NCI-H1105 (cell line): Measurements from ENCODE around the gene GRIK3.
A peak's percentile ranks its signal among the peaks of the same experiment; 100 is the strongest.
"Not testable (repeated sequence)": the region's sequence is repeated elsewhere in the genome, so short reads cannot be mapped to it uniquely, and the experiment has no call there.

Experiments used
- DNase-seq: peaks from one replicate; lab custom pipeline; 2025; lab: John Stamatoyannopoulos, UW

The GRIK3 gene

GRCh38 chr1:36783475-36783874, 250.8 kb downstream of the GRIK3 start:
- DNase-seq, result no peak

DNA sequence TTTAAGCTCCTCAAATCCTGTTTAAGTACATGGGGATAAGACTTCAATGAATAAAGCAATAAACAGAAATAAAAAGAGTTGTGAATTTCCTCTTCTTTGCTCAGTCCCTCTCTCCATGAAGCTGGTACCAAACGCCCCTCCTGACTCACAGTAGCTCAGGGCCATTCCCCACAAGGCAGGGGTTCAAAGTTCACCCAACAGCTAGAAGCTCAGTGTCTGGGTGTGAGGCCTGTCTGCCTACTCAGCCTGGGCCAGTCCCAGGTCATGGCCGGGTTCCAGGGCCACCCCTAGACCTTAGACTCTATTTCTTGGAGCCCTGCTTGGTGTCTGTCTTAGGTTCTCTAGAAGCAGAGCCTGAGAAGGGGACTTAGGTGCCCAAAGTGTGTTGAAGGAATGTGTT, 251.5 kb downstream of the GRIK3 start:
- DNase-seq, result no peak

DNA sequence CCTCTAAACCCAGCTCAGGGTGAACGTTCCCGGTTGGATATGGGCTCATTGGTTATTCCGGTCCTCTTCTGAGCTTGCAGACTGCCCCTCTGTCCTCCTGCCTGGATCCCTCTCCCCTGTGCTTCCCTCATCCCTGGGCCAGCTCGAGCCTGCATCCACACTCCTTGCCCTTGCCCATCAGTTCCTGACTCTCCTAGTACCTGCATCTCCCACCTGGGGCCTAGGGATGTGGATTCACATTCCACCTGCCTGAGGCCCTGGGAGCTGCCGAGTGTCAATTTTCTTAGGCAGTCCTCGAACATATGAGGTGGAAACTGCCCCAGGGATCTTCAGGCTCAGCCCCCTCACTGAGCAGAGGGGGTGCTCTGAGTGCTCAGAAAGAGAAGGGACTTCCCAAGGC, 252.2 kb downstream of the GRIK3 start:
- DNase-seq, result no peak

DNA sequence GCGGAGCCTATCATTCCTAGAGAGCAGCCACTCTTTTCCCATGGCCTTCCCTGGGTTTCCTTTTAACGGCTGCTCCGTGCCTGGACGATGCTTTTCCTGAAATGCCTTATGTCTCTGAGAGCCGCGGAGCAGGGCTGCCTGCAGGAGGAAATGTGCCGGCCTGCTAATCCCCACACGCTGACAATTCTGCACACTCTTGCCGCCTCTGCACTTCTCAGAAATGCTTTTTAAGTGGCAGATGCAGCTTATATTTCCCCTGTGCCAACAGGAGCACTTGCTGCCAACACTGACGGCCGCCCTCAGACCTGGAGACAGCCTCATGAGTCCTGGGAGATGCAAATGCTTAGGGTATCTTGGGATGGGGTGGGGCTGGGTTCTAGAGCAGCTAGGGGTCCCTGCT, 253.2 kb downstream of the GRIK3 start:
- no peak for DNase-seq

- DNase-seq, result no peak
Measured at GRCh38 chr1:36778740-36779139, 255.6 kb downstream of the GRIK3 start.

- DNase-seq, result no peak
Measured at GRCh38 chr1:36776948-36777831, 257.1 kb downstream of the GRIK3 start.

- no peak for DNase-seq
Measured at GRCh38 chr1:36776256-36776655, 258.1 kb downstream of the GRIK3 start.

- DNase-seq, result no peak
Measured at GRCh38 chr1:36775716-36776115, 258.6 kb downstream of the GRIK3 start.

- no peak for DNase-seq
Measured at GRCh38 chr1:36773827-36774541, 260.3 kb downstream of the GRIK3 start.

DNA sequence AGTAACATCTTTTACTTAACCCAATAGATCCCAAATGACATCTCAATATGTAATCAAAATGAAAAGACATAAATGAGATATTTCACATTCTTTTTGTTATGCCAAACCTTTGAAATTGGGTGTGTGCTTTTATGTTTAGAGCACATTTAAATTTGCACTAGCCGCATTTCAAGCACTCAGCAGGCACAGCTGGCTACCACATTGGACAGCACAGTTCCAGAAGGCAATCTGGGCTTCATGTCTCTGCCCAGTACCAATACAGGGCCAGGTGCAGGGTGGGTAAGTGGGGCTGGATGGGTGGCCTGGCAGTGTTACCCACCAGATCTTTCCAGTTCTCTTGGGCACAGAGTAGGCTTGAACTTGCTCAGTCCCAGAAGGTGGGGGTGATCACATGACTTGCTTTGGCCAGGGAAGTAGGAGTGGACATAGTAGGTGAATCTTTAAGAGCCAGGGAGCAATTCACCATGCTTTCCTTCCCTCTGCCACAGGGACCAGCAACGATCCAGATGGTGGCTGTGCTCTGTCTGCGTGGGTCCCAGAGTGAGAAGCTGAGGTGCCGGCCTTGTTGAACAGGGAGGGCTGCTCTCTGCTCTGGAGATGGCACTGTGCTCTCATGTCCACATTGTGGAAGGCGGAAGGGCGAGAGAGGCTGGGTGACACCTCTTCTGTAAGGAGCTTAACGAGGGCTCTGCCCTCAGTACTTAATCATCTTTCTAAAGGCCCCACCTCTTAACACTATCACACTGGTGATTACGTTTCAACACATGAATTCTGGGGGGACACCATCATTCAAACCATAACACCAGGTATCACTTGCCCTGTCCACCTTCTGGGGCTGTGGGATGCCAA, 261.4 kb downstream of the GRIK3 start:
- no peak for DNase-seq

GRCh38 chr1:36771660-36772284, 262.5 kb downstream of the GRIK3 start:
- peak; percentile 52 for DNase-seq

- no peak for DNase-seq
Measured at GRCh38 chr1:36771240-36771639, 263.1 kb downstream of the GRIK3 start.

GRCh38 chr1:36769886-36770830, 264.2 kb downstream of the GRIK3 start:
- no peak for DNase-seq

DNA sequence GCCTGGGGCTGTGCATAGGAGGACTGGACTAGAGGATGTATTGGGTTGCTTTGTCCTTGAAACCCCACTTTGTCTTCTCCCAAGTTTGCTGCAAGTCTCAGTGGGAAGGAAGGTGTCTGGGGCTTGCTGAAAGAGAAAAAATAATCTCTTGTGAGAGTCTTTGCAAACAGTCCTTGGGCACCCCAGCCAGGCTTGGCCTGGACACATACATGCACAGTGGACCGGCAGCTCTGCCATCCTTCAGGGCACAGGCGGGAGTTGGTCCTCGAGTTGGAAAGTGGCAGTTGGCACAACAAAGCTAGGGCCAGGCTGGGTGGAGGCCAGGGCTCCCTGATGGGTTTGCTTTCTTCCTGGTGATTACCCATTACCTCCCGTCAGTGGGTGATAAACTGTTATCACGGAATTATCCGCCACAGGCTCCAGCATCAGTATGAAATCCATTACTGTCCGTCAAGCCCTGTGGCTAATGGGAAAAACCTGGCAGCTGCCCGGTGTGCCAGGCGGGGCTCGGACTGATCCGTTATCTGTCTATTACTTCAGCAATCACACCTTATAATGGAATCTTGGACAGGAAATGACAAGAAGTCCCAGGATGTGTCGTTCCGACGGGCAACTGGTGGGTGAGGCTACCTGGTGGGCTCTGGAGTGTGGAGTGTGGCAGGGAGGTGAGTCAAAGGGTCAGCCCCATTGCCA, 265.7 kb downstream of the GRIK3 start:
- DNase-seq, result no peak

- DNase-seq, result not testable (repeated sequence)
Measured at GRCh38 chr1:36767429-36767828, 266.9 kb downstream of the GRIK3 start.

DNA sequence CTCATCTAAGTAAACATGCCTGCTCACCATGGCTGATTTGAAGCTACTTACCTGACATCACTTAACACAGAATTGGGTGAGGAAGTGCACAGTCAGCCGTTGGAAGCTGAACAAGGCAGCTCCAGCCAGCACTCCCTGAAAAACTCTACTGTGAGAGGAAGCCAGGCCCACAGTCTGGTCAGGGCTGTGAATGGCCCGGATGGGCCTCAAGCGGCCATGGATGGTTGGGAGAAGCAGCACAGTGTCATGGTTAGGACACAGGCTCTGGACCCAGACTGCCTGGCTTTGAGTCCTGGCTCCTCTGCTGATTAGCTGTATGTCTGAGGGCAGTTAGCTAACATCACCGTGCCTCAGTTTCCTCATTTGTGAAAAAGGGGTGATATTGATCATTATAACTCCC, 267.8 kb downstream of the GRIK3 start:
- DNase-seq, result no peak

- no peak for DNase-seq
Measured at GRCh38 chr1:36765785-36766300, 268.5 kb downstream of the GRIK3 start.

DNA sequence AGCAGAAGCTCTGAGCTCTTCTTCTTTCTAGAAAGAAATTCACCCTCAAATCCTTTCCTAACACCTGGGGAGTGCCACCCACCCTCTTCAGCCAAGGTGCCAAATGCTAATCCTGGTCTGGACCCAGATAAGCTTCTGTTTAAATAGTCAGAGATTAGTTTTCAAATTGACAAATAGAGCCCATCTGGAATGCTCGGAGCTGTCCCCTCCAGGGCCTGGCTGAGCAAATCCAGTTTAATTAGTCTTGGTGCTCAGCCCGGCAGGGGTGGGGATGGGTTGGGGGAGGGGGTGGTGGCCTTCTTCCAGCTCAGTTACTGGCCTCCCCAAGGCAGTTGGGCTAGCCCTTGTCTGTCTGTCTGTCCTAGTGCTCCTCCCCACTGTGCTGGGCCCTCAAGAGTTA, 269.5 kb downstream of the GRIK3 start:
- DNase-seq, result no peak

DNA sequence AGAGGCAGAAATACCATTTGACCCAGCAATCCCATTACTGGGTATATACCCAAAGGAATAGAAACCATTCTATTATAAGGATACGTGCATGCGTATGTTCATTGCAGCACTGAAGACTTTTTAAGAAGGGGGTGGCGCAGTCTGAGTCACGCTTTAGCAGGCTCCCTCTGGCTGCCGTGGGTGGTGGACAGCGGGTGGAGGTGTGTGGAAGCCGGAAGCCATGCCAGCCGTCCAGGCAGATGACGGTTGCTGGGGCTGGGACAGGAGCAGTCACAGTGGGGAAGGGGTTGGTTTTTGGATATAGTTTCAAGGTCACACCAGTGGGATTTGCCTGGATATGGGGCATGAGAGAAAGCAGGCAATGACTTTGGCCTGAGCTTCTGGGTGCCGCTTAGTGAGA, 270.5 kb downstream of the GRIK3 start:
- no peak for DNase-seq

DNA sequence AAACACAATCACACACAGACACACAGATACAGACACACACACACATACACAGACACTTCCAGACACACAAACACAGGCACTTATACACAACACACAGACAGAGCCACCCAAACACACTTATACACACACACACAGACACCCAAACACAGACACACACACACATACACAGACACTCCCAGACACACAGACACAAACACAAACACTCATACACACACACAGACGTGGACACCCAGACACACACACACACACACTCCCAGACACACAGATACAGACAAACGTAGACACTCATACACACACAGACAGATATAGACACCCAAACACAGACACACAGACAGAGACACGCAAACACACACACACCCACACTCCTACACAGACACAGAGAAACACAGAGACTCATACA, 272.1 kb downstream of the GRIK3 start:
- no peak for DNase-seq
